GM21423 (cell line): ENCODE data around the gene EEFSEC.
"Not testable (repeated sequence)": the region's sequence is repeated elsewhere in the genome, so short reads cannot be mapped to it uniquely, and the experiment has no call there.

Source experiments
- ATAC-seq: cut with Tn5 transposase; IDR thresholded peaks from one replicate; pipeline ENCODE4 v1.9.1; 2021; ENCODE audit warnings: mild to moderate bottlenecking, moderate library complexity; ENCODE audit not compliant: unreplicated experiment

The EEFSEC gene

GRCh38 chr3:128152419-128153155, 694 bp upstream of the EEFSEC start:
- no peak for ATAC-seq

DNA sequence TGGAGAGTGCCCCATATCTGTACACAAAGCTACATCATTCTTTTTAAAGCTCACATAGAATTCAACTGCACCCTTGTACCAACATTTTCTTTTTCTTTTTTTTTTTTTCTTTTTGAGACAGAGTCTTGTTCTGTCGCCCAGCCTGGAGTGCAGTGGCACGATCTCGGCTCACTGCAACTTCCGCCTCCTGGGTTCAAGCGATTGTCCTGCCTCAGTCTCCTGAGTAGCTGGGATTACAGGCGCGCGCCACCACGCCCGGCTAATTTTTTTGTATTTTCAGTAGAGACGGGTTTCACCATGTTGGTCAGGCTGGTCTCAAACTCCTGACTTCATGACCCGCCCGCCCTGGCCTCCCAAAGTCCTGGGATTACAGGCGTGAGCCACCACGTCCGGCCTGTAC, 1.1 kb downstream of the EEFSEC start:
- not testable (repeated sequence) for ATAC-seq

DNA sequence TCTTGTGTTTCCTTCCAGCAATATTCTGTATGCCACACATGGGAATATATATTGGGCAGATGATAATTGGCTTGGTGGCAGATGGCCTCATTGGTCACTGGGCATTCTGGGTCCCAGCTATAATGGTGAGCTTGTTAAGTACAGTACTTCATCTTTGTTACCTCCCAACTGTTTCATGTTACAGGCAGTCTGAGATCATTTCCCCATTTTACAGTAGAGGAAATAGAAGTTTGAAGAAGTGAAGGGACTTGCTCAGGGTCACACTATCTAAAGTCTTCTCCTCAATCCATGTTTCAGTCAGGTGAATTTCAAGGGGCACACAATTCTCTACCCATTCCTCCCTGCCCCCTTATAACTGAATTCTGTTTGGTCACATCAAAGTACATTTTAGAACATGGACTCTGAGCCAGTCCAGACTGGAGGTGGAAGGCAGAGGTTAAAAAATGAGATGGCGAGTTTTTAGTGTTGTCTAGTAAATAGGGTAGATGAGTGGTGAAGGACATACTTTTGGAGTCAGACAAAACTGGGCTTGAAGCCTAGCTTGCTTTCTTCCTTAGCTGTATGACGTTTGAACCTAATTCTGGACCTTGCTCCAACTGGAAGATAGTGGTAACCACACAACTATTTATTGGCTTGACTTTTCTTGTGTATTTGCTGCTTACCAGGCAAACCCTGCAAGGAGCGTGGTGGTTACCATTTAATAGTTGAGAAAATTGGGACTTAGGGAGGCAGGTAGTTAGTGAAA, 2.5 kb downstream of the EEFSEC start:
- no peak for ATAC-seq

DNA sequence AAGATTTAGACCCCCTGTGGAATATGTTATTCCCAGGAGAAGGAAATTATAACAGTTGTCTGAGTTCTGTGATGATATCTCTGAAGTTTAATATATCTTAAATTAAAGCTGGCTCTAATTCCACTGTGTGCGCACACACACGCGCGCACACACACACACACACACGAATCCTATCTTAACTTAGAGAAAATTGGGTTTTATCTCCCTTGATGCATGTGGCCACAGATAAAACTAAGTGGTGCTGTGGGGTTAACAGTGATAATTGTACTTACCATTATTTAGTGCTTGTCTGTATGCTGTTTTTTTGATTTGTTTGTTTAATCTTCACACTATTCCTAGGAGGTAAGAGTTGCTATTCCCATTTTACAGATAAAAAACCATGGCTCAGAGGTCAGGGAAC, 7.4 kb downstream of the EEFSEC start:
- no peak for ATAC-seq

GRCh38 chr3:128163432-128163831, 10.2 kb downstream of the EEFSEC start:
- no peak for ATAC-seq

DNA sequence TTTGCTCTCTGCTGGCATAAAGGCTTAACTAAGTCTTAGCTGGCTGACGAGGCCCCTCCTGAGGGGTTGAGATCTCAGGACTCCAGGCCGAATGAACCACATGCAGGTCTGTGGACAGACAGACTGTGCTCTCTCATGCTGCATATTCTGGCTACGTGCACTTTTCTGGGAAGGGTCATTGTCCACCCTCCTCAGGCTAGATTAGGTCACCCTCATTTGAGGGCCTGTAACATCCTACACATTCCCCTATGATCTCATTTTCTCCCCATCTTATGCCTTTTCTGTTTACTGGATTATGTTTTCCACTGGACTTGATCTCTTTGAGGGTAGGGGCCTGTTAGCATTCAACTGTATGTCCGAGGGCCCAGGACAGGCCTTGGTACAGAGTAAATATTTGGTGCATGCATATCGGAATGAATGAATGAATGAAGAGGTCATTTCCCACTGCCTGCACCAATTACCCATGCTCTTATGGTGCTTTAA, 13.7 kb downstream of the EEFSEC start:
- ATAC-seq = no peak

- no peak for ATAC-seq
Measured at GRCh38 chr3:128167646-128167972, 14.3 kb downstream of the EEFSEC start.

- no peak for ATAC-seq
Measured at GRCh38 chr3:128167973-128168674, 14.8 kb downstream of the EEFSEC start.

DNA sequence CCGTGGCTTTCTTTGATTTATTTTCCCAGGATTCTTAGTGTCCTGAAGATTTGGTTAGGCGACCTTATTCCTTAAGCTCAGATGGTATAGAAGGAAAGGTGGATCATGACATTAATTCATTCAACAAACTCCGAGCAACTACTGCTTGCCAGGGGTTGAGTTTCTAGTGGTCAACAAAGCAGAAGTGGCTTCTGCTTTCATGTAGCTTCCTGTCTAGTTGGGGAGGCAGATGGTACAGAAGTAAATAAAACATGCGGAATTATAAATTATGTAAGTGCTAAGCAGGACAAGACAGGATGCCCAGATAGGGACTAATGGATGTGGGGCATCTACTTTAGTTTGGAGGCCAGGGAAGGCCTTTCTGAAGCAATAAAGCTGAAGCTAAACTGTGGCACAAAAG, 15.6 kb downstream of the EEFSEC start:
- no peak for ATAC-seq

DNA sequence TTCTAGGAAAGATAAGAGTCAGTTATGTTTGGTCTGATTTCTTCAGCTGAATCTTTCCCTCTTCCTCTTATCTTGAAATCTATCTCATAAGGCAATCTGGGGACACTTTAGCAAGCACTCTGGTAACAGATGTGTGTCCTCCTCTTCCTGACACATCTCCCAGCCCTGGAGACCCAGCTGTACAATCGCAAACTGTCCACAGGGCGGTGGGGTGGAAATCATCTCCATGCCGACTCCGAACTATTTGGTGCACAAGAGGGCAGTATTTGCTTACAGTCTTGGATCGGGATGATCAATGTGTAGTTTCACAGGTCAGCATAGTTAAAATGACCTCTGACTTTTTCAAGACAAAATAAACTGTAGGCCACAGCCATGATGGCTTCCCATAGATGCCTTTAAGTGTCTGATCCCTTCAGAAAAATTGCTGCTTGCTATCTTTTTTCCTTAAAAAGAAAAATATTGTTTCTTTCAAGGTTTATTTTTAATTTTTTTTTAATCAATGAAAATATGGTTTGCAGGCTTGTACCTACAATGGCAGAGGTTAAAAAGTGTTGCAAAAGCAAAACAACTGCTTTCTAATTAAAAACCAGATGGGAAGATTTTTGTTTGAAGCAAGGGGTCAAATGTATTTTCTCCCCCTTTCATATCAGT, 17.7 kb downstream of the EEFSEC start:
- ATAC-seq = no peak

DNA sequence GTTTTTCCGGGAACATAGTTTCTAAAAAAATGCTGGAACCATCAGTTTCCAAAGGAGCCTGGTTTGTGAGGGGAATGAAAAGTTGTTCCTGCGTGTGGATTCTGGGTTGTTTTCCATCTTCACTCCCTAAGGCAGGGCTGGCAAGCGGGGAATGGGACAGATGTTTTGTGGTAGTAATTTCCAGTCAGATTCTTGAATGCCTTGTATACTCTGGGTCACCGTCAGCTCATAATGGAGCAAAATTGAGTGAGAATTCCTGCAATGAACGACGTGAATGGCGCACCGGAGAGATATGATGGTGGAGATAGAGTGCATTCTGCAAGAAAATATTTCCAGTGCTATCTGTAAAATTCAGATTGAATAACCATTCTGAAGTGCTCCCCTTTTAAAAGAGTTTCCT, 19.9 kb downstream of the EEFSEC start:
- no peak for ATAC-seq

DNA sequence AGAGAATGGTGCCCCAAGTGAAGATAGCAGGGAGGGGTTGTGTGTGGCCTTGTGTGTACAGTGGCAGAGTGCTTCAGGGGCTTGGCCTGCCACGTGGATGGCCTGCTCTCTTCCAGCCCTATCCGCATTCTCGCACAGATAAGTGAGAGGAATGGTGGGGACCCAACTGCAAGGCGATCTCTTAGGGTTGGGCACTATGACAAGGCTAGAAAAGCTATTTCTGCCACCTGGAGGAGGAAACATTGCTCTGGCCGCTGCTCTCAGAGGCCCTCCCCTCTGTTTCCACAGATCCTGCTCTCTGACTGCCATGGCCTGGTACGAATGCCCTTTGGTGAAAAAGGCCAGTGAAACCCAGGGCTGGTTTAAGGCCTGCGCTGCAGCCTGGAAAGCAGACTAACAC, 20.6 kb downstream of the EEFSEC start:
- ATAC-seq = no peak

- ATAC-seq = no peak
Measured at GRCh38 chr3:128174675-128175590, 21.7 kb downstream of the EEFSEC start.

- ATAC-seq = no peak
Measured at GRCh38 chr3:128175768-128176167, 22.5 kb downstream of the EEFSEC start.

- ATAC-seq = no peak
Measured at GRCh38 chr3:128176276-128176833, 23.1 kb downstream of the EEFSEC start.

- no peak for ATAC-seq
Measured at GRCh38 chr3:128177865-128178264, 24.6 kb downstream of the EEFSEC start.

DNA sequence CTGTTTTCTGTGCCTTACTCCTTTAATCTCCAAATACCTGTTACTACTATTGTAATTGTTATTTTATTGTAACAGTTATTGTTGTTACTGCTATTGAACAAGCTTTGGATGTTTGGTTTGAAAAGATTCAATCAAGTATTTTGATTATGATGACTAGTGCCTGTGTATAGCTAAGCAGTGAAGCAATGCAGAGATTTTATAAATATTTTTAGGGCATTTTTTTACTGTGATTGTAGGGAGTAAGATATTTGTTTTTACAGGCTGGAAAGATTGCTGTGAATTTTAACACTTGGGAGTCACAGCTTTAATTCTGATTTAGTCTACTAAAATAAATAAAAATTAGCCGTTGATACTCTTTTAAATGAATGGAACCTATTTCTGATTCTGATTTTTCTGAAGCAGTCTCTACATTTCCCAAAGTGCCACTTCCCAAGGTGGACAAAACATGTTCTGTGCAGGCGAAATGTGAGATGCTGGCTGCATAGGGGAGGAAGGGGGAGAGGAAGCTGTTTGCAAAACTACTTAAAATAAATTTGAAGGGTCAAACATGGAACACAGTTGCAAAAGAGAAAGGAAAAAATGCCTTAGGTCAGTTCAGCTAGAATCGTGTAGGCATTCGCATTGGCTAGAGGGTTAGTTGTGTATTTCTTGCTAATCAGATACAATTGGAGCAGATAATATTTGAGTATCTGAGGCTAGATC, 25.7 kb downstream of the EEFSEC start:
- ATAC-seq = no peak

- ATAC-seq = no peak
Measured at GRCh38 chr3:128179484-128179819, 26.2 kb downstream of the EEFSEC start.

GRCh38 chr3:128180436-128180835, 27.2 kb downstream of the EEFSEC start:
- no peak for ATAC-seq

DNA sequence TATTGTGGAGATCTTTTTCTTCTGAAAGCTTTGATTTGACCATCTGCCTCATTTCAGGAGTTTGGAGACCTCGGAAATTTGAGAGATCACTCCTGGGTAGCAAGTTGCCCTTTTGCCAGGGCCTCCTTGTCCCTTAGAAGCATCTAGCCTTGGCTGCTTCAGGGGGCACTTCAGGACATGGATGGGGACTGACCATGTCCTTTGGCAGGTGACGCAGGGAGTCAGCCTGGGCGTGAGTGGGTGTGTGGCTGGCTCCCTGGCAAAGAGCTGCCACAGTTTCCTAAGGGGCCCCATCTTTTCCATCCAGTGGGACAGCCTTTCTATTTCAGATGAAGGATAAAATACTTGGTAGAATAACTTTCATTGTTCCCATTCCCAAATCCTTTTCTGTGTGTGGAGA, 27.6 kb downstream of the EEFSEC start:
- no peak for ATAC-seq
